HepG2 (cell line): Measurements from ENCODE around the gene LYST. TPM values are rescaled to one million over a fixed set of nuclear protein-coding genes. Genes with fewer than 3 reads are reported as not detected.

Experiments used
- CAMTA2 ChIP-seq: sonication (generic); formaldehyde crosslinking; IDR thresholded peaks from 2 replicates; pipeline ENCODE4 v1.4.0; 2020; ENCODE audit warnings: mild to moderate bottlenecking, missing genetic modification reagents, borderline replicate concordance
- CREBL2 ChIP-seq: sonication (generic); formaldehyde crosslinking; IDR thresholded peaks from 2 replicates; pipeline ENCODE4 v1.8.1; 2023; ENCODE audit warnings: missing genetic modification reagents, mild to moderate bottlenecking, borderline replicate concordance
- FOXA1 ChIP-seq, 2 experiments: fragments of 450-650 bp in 1 of 2; sonication (generic) in 1 of 2; formaldehyde crosslinking in 1 of 2; IDR thresholded peaks; 2 replicates each; pipeline versions ENCODE4 v1.4.0 to v1.6.1; 2016 to 2020; ENCODE audit warnings: missing genetic modification reagents in 1 of 2
- FOXA3 ChIP-seq: IDR thresholded peaks from 2 replicates; pipeline ENCODE4 v1.6.1; 2016; ENCODE audit warnings: missing genetic modification reagents, missing compliant biosample characterization
- GPBP1L1 ChIP-seq: sonication (generic); formaldehyde crosslinking; IDR thresholded peaks from 2 replicates; pipeline ENCODE4 v1.5.0; 2020; ENCODE audit warnings: mild to moderate bottlenecking, missing genetic modification reagents
- MAZ ChIP-seq, 2 experiments: sonication (generic) in 1 of 2; formaldehyde crosslinking in 1 of 2; IDR thresholded peaks; 2 replicates each; pipeline versions ENCODE4 v1.5.0 to v1.6.1; 2012 to 2020; ENCODE audit warnings: low read depth in 2 of 2, mild to moderate bottlenecking in 2 of 2, borderline replicate concordance in 1 of 2, improper control_type of control experiment in 1 of 2, low read length in 1 of 2, missing genetic modification reagents in 1 of 2, moderate library complexity in 1 of 2
- MTA1 ChIP-seq: sonication (generic); formaldehyde crosslinking; IDR thresholded peaks from 2 replicates; pipeline ENCODE4 v1.4.0; 2020; ENCODE audit warnings: missing genetic modification reagents, mild to moderate bottlenecking, borderline replicate concordance
- MYPOP ChIP-seq: sonication (generic); formaldehyde crosslinking; IDR thresholded peaks from 2 replicates; pipeline ENCODE4 v1.8.1; 2023; ENCODE audit warnings: mild to moderate bottlenecking, moderate library complexity, missing genetic modification reagents
- NR2F2 ChIP-seq: IDR thresholded peaks from 2 replicates; pipeline ENCODE4 v1.6.1; 2012; ENCODE audit warnings: low read depth, inconsistent platforms, borderline replicate concordance
- PHF20 ChIP-seq: sonication (generic); formaldehyde crosslinking; IDR thresholded peaks from 2 replicates; pipeline ENCODE4 v1.5.0; 2020; ENCODE audit warnings: mild to moderate bottlenecking, missing genetic modification reagents
- POLR2G ChIP-seq: fragments of 200-400 bp; formaldehyde crosslinking; IDR thresholded peaks from 2 replicates; pipeline ENCODE4 v1.6.1; 2018; ENCODE audit warnings: mild to moderate bottlenecking, low read depth, low read length, moderate library complexity
- RFX1 ChIP-seq: fragments of 450-650 bp; IDR thresholded peaks from 2 replicates; pipeline ENCODE4 v1.6.1; 2017
- RFX5 ChIP-seq: IDR thresholded peaks from 2 replicates; pipeline ENCODE4 v1.6.1; 2011; ENCODE audit warnings: low read depth, low read length, improper control_type of control experiment
- TCF7L2 ChIP-seq: IDR thresholded peaks from 2 replicates; pipeline ENCODE4 v1.6.1; 2011; ENCODE audit warnings: mild to moderate bottlenecking, low read depth, low read length, moderate library complexity
- TP53 ChIP-seq: sonication (generic); formaldehyde crosslinking; conservative IDR thresholded peaks from 2 replicates; pipeline ENCODE4 v1.4.0; 2020; ENCODE audit warnings: missing genetic modification reagents
- ZBTB34 ChIP-seq: sonication (generic); formaldehyde crosslinking; IDR thresholded peaks from 2 replicates; pipeline ENCODE4 v1.8.0; 2022; ENCODE audit warnings: mild to moderate bottlenecking, missing genetic modification reagents
- ZFYVE20 ChIP-seq: sonication (generic); formaldehyde crosslinking; IDR thresholded peaks from 2 replicates; pipeline ENCODE4 v1.8.0; 2023; ENCODE audit warnings: low read depth, mild to moderate bottlenecking, moderate library complexity, missing genetic modification reagents, borderline replicate concordance
- ZMYM4 ChIP-seq: sonication (generic); formaldehyde crosslinking; IDR thresholded peaks from 2 replicates; pipeline ENCODE4 v1.8.1; 2023; ENCODE audit warnings: mild to moderate bottlenecking, missing genetic modification reagents
- ZNF17 ChIP-seq: sonication (generic); formaldehyde crosslinking; IDR thresholded peaks from 2 replicates; pipeline ENCODE4 v1.5.0; 2020; ENCODE audit warnings: mild to moderate bottlenecking, missing genetic modification reagents
- ZNF562 ChIP-seq: sonication (generic); formaldehyde crosslinking; IDR thresholded peaks from 2 replicates; pipeline ENCODE4 v1.8.0; 2022; ENCODE audit warnings: missing genetic modification reagents, borderline replicate concordance
- ZNF580 ChIP-seq: IDR thresholded peaks from 2 replicates; pipeline ENCODE4 v1.6.1; 2016; ENCODE audit warnings: low read depth, borderline replicate concordance
- ZNF615 ChIP-seq: sonication (generic); formaldehyde crosslinking; IDR thresholded peaks from 2 replicates; pipeline ENCODE4 v1.5.0; 2020; ENCODE audit warnings: mild to moderate bottlenecking, missing genetic modification reagents, borderline replicate concordance
- ZNF616 ChIP-seq: sonication (generic); formaldehyde crosslinking; IDR thresholded peaks from 2 replicates; pipeline ENCODE4 v1.5.0; 2020; ENCODE audit warnings: low read depth, mild to moderate bottlenecking, missing genetic modification reagents
- ZNF776 ChIP-seq: sonication (generic); formaldehyde crosslinking; IDR thresholded peaks from 2 replicates; pipeline ENCODE4 v1.4.0; 2020; ENCODE audit warnings: mild to moderate bottlenecking, missing genetic modification reagents
- polyA plus RNA-seq, 8 experiments: library from polyadenylated mRNA; depleted of rRNA in 3 of 8; stranded (reverse) in 7 of 8; unstranded in 1 of 8; fragments of >200 nt; fragmentation: Illumina TruSeq in 4 of 8; extraction: Trizol in 4 of 8; gene quantifications; 2 replicates each; pipeline versions ENCODE4 v1.2.1 to v1.2.3, GENCODE V29; 2011 to 2016; ENCODE audit warnings: low read depth in 4 of 8, missing spikeins in 1 of 8, mixed read lengths in 1 of 8; ENCODE audit not compliant: insufficient read depth in 1 of 8
- total RNA-seq, 5 experiments: library from RNA; depleted of rRNA; stranded (reverse); fragments of >200 nt; fragmentation: Illumina TruSeq; extraction: Trizol; gene quantifications; 2 replicates each; pipeline ENCODE4 v1.2.3, GENCODE V29; 2016; ENCODE audit warnings: low read depth in 1 of 5

LYST gene
- total and polyA plus RNA-seq, 2 of the 13 experiments (the other 11 are each of a cell fraction or from before 2014, with no cell fraction given): 0.91 to 2.5 TPM

- no peak for TF ChIP-seq ZNF615
- no peak for TF ChIP-seq TCF7L2
- TF ChIP-seq MTA1: no peak
- no peak for TF ChIP-seq GPBP1L1
- peak; percentile 100 for TF ChIP-seq TP53 (CRISPR knock-in tag)
- TF ChIP-seq RFX5: peak; percentile 73; the same call in 1 of the 2 replicates
- peak; percentile 85 for TF ChIP-seq MAZ (IDR thresholded peaks at IDR 0.05; ENCODE audit: borderline replicate concordance, low read depth, low read length)
- TF ChIP-seq MAZ (CRISPR knock-in tag; IDR thresholded peaks at IDR 0.05; ENCODE audit: low read depth): no peak
- no peak for TF ChIP-seq ZBTB34
- TF ChIP-seq ZNF616 (CRISPR knock-in tag): no peak
- no peak for TF ChIP-seq ZNF776
- no peak for TF ChIP-seq CREBL2 (CRISPR knock-in tag)
- TF ChIP-seq FOXA1 (IDR thresholded peaks at IDR 0.05): no peak
- 0 out of 2 replicates have a peak, but pooled peaks have one; percentile 16 for TF ChIP-seq FOXA1 (CRISPR knock-in tag; IDR thresholded peaks at IDR 0.05)
- TF ChIP-seq POLR2G: no peak
- no peak for TF ChIP-seq ZNF17 (CRISPR knock-in tag)
- TF ChIP-seq ZNF562: peak; percentile 57; the same call in 1 of the 2 replicates
- no peak for TF ChIP-seq PHF20 (CRISPR knock-in tag)
- no peak for TF ChIP-seq RFX1
- TF ChIP-seq NR2F2: no peak
- TF ChIP-seq ZFYVE20 (CRISPR knock-in tag): no peak
- no peak for TF ChIP-seq CAMTA2 (CRISPR knock-in tag)
- peak; percentile 66 for TF ChIP-seq FOXA3 (CRISPR knock-in tag)
- 0 out of 2 replicates have a peak, but pooled peaks have one; percentile 19 for TF ChIP-seq ZMYM4 (CRISPR knock-in tag)
- TF ChIP-seq ZNF580 (CRISPR knock-in tag): no peak
- no peak for TF ChIP-seq MYPOP (CRISPR knock-in tag)
- TF ChIP-seq, all 625 proteins: peak for 8
Measured at GRCh38 chr1:235675152-235675890, 191.4 kb downstream of the LYST start (continued).
